ENCODE results near the gene TTC28. TPM values are rescaled to one million over a fixed set of nuclear protein-coding genes. Genes with fewer than 3 reads are reported as not detected.
"Not testable (repeated sequence)": the region's sequence is repeated elsewhere in the genome, so short reads cannot be mapped to it uniquely, and the experiment has no call there.

Gene TTC28
- total RNA-seq, 2 donors from 2014 or later, result 0.03 to 0.28 TPM

- no peaks in the 10 kb centered on the region for H3K9me3 Mint-ChIP-seq
- H3K36me3 Mint-ChIP-seq (ENCODE audit: low read depth), result no peaks in the 10 kb centered on the region
- no peaks in the 10 kb centered on the region for H3K4me1 Mint-ChIP-seq
- H3K4me3 Mint-ChIP-seq, result no peak overlapping the region
- H3K27me3 Mint-ChIP-seq, result peaks cover 9% of the 10 kb centered on the region
- no peak for ATAC-seq (replicated peaks)
- H3K27ac Mint-ChIP-seq, result no peak overlapping the region
These were observed 108.8 kb downstream of the TTC28 start for GRCh38 chr22:28570696-28571373.

DNA sequence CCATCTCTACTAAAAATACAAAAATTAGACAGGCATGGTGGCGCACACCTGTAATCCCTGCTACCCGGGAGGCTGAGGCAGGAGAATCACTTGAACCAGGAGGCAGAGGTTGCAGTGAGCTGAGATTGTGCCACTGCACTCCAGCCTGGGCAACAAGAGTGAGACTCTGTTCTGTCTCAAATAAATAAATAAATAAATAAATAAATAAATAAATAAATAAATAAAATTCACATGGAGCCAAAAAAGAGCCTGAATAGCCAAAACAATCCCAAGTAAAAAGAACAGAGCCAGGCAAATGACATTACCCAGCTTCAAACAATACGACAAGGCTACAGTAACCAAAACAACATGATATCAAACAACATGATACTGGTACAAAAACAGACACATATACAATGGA, 110.7 kb downstream of the TTC28 start:
- not testable (repeated sequence) for H3K4me3 Mint-ChIP-seq; H3K4me1 Mint-ChIP-seq; H3K9me3 Mint-ChIP-seq; H3K36me3 Mint-ChIP-seq (ENCODE audit: low read depth); H3K27ac Mint-ChIP-seq; ATAC-seq (replicated peaks)
- peaks cover 15% of the 10 kb centered on the region for H3K27me3 Mint-ChIP-seq

DNA sequence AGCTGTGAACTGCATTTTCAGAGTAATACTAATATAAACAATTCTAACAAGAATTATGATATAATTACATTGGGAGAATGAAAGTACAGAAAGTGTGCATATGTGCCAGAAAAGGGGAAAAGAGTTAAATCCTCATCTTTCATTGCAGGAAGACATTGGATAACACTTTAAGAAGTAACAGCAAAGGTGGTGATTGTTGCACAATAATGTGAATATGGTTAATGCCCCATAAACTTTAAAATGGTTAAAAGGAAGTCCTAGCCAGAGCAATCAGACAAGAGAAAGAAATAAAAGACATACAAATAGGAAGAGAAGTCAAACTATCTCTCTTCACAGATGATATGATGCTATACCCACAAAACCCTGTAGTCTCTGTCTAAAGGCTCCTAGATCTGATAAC, 111.5 kb downstream of the TTC28 start:
- Mint-ChIP-seq H3K9me3 (no peaks in the 10 kb centered on the region), H3K4me3 (no peak overlapping the region), H3K27me3 (peaks cover 19% of the 10 kb centered on the region), H3K4me1 (no peaks in the 10 kb centered on the region), H3K27ac (no peak overlapping the region), H3K36me3 (ENCODE audit: low read depth) (no peaks in the 10 kb centered on the region)
- no peak for ATAC-seq (replicated peaks)

- H3K9me3 Mint-ChIP-seq; H3K4me3 Mint-ChIP-seq; H3K36me3 Mint-ChIP-seq (ENCODE audit: low read depth); ATAC-seq (replicated peaks); H3K4me1 Mint-ChIP-seq; H3K27ac Mint-ChIP-seq: not testable (repeated sequence)
- peaks cover 19% of the 10 kb centered on the region for H3K27me3 Mint-ChIP-seq
These were observed 112.6 kb downstream of the TTC28 start for GRCh38 chr22:28566920-28567499.

DNA sequence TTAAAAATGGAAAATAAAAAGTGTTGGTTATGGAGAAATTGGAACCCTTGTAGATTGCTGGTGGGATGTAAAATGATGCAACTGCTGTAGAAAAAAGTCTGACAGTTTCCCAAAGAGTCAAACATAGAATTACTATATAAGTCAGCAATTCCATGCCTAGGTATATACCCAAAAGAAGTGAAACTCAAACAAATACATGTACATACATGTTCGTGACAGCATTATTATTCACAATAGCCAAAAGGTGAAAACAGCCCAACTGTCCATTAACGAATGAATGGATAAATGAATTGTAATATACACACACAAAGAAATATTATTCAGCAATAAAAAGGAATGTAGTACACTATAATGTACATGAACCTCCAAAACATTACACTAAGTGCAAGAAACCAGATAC, 116.0 kb downstream of the TTC28 start:
- Mint-ChIP-seq H3K4me1 (no peaks in the 10 kb centered on the region), H3K27ac (no peak overlapping the region), H3K9me3 (no peaks in the 10 kb centered on the region), H3K4me3 (no peak overlapping the region), H3K27me3 (peaks cover 25% of the 10 kb centered on the region), H3K36me3 (ENCODE audit: low read depth) (no peaks in the 10 kb centered on the region)
- no peak for ATAC-seq (replicated peaks)

GRCh38 chr22:28562324-28562723, 117.3 kb downstream of the TTC28 start:
- no peaks in the 10 kb centered on the region for H3K36me3 Mint-ChIP-seq (ENCODE audit: low read depth)
- ATAC-seq (replicated peaks), result no peak

DNA sequence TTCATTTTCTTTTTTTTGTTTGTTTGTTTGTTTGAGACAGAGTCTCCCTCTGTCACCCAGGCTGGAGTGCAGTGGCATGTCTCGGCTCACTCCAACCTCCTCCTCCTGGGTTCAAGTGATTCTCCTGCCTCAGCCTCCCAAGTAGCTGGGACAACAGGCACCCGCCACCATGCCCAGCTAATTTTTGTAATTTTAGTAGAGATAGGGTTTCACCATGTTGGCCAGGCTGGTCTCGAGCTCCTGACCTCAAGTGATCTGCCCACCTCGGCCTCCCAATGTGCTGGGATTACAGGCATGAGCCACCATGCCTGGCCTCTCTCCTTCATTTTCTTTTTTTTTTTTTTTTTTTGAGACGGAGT, 118.9 kb downstream of the TTC28 start:
- H3K9me3 Mint-ChIP-seq, result not testable (repeated sequence)

More at GRCh38 chr22:28562324-28562723, 117.3 kb downstream of the TTC28 start:
- no peak overlapping the region for H3K27ac Mint-ChIP-seq
- H3K4me3 Mint-ChIP-seq, result no peak overlapping the region
- H3K27me3 Mint-ChIP-seq, result peaks cover 29% of the 10 kb centered on the region
- no peaks in the 10 kb centered on the region for H3K4me1 Mint-ChIP-seq
- H3K9me3 Mint-ChIP-seq, result no peaks in the 10 kb centered on the region

GRCh38 chr22:28560046-28560742, 119.4 kb downstream of the TTC28 start:
- no peaks in the 10 kb centered on the region for H3K9me3 Mint-ChIP-seq
- peaks cover 26% of the 10 kb centered on the region for H3K27me3 Mint-ChIP-seq
- ATAC-seq (replicated peaks), result no peak
- no peak overlapping the region for H3K4me3 Mint-ChIP-seq
- no peak overlapping the region for H3K27ac Mint-ChIP-seq
- no peaks in the 10 kb centered on the region for H3K36me3 Mint-ChIP-seq (ENCODE audit: low read depth)
- H3K4me1 Mint-ChIP-seq, result no peaks in the 10 kb centered on the region

More for the DNA sequence above, 118.9 kb downstream of the TTC28 start:
- not testable (repeated sequence) for H3K27ac Mint-ChIP-seq; H3K4me1 Mint-ChIP-seq; H3K4me3 Mint-ChIP-seq; ATAC-seq (replicated peaks); H3K36me3 Mint-ChIP-seq (ENCODE audit: low read depth)
- peaks cover 26% of the 10 kb centered on the region for H3K27me3 Mint-ChIP-seq

- no peak for ATAC-seq (replicated peaks)
- Mint-ChIP-seq H3K9me3 (no peaks in the 10 kb centered on the region), H3K4me1 (no peaks in the 10 kb centered on the region), H3K36me3 (ENCODE audit: low read depth) (no peaks in the 10 kb centered on the region), H3K27ac (no peak overlapping the region), H3K4me3 (no peak overlapping the region), H3K27me3 (peaks cover 25% of the 10 kb centered on the region)
These were observed 122.5 kb downstream of the TTC28 start for GRCh38 chr22:28557184-28557583.

GRCh38 chr22:28553108-28553866, 126.4 kb downstream of the TTC28 start:
- peaks cover 17% of the 10 kb centered on the region for H3K27me3 Mint-ChIP-seq
- not testable (repeated sequence) for H3K27ac Mint-ChIP-seq; ATAC-seq (replicated peaks); H3K4me1 Mint-ChIP-seq; H3K4me3 Mint-ChIP-seq; H3K36me3 Mint-ChIP-seq (ENCODE audit: low read depth); H3K9me3 Mint-ChIP-seq

- Mint-ChIP-seq H3K4me1 (no peaks in the 10 kb centered on the region), H3K27ac (no peak overlapping the region), H3K4me3 (no peak overlapping the region), H3K36me3 (ENCODE audit: low read depth) (no peaks in the 10 kb centered on the region), H3K27me3 (peaks cover 7% of the 10 kb centered on the region), H3K9me3 (no peaks in the 10 kb centered on the region)
- ATAC-seq (replicated peaks), result no peak
These were observed 131.2 kb downstream of the TTC28 start for GRCh38 chr22:28548406-28548805.

DNA sequence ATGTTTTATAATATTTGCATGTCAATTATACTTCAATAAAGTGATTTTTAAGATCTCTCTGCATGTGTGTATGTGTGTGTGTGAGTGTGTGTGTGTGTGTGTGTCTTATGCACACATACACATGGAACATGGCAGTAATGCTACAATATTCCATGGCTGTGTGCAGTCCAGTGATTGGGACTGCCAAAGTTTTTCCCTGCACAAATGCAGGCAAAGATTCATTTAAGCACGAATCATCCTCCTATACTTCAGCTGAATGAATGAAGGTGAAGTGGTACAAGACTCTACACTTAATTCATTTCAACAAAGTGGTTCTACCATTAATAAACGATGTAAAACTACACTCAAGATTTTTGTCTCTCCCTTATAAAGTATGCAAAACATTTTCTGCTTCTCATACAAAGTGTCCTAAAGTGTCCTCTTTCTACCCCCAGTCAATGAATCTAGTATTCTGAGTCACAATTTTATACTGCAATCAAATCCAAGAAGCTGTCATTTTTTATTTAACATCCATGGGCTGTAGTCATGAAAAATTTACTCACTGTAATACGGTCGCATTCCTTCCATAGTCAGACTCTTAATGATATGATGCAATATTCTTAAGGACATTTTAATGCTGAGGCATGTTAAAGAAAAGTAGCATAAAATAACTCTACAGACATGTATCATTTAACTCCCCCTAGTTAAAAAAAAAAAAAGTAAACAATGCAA, 132.4 kb downstream of the TTC28 start:
- Mint-ChIP-seq H3K4me3 (no peak overlapping the region), H3K4me1 (no peaks in the 10 kb centered on the region), H3K9me3 (peaks cover 3% of the 10 kb centered on the region), H3K27me3 (peaks cover 7% of the 10 kb centered on the region), H3K27ac (no peak overlapping the region), H3K36me3 (ENCODE audit: low read depth) (no peaks in the 10 kb centered on the region)
- no peak for ATAC-seq (replicated peaks)

GRCh38 chr22:28544431-28544868, 135.2 kb downstream of the TTC28 start:
- H3K4me3 Mint-ChIP-seq, result no peak overlapping the region
- no peaks in the 10 kb centered on the region for H3K4me1 Mint-ChIP-seq
- no peaks in the 10 kb centered on the region for H3K36me3 Mint-ChIP-seq (ENCODE audit: low read depth)
- no peak for ATAC-seq (replicated peaks)
- H3K27ac Mint-ChIP-seq, result no peak overlapping the region
- H3K9me3 Mint-ChIP-seq, result peaks cover 3% of the 10 kb centered on the region
- peaks cover 8% of the 10 kb centered on the region for H3K27me3 Mint-ChIP-seq

DNA sequence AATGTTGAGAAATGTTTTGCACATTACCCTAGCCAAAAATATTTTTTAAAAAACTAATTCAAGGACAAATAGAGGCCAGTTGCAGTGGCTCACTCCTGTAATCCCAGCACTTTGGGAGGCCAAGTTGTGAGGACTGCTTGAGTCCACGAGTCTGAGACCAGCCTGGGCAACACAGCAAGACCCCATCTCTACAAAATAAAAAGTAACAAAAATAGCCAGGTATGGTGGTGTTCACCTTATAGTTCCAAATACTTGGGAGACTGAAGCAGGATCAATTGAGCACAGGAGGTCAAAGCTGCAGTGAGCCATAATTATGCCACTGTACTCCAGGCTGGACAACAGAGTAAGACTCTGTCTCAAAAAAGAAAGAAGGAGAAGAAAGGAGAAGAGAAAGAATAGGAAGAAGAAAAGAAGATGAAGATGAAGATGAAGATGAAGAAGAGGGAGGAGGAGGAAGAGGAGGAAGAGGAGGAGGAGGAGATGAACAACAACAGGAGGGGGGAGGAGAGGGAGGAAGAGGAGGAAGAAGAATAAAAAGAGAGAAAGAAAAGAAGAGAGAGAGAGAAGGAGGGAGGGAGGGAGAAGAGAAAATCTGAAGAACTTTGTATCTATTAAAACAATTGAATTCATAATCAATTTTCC, 136.5 kb downstream of the TTC28 start:
- Mint-ChIP-seq H3K4me1 (no peaks in the 10 kb centered on the region), H3K27me3 (peaks cover 8% of the 10 kb centered on the region), H3K27ac (no peak overlapping the region), H3K4me3 (no peak overlapping the region), H3K36me3 (ENCODE audit: low read depth) (no peaks in the 10 kb centered on the region), H3K9me3 (peaks cover 3% of the 10 kb centered on the region)
- no peak for ATAC-seq (replicated peaks)

Data from activated T-helper 17 cell treated with anti-CD3 and anti-CD28 coated beads, Interleukin-2, amount 50 U/mL, for 72 hours (primary cell).